Endodermal cell (in vitro differentiated cells): ENCODE data around the gene ACTL10. TPM values are rescaled to one million over a fixed set of nuclear protein-coding genes. Genes with fewer than 3 reads are reported as not detected.
A peak's percentile ranks its signal among the peaks of the same experiment; 100 is the strongest.

Experiments used
- DNase-seq: peaks from one replicate; pipeline ENCODE4 v3.0.0-alpha.2; 2017
- H3K27ac ChIP-seq: 2 replicates; pipeline ENCODE4 v1.5.1; 2013; ENCODE audit warnings: mild to moderate bottlenecking, low read depth, low read length, moderate library complexity
- H3K27me3 ChIP-seq: 2 replicates; pipeline ENCODE4 v1.6.1; 2013; ENCODE audit warnings: mild to moderate bottlenecking, low read length, moderate library complexity; ENCODE audit not compliant: insufficient read depth, control insufficient read depth, poor library complexity, severe bottlenecking
- H3K36me3 ChIP-seq: 2 replicates; pipeline ENCODE4 v1.7.0; 2013; ENCODE audit warnings: mild to moderate bottlenecking, low read length, moderate library complexity; ENCODE audit not compliant: control insufficient read depth, insufficient read depth
- H3K4me1 ChIP-seq: one replicate; pipeline ENCODE4 v1.7.0; 2013; ENCODE audit warnings: low read length; ENCODE audit not compliant: control insufficient read depth, insufficient read depth
- H3K4me3 ChIP-seq: 2 replicates; pipeline ENCODE4 v1.5.1; 2013; ENCODE audit warnings: mild to moderate bottlenecking, low read length, moderate library complexity
- H3K9ac ChIP-seq: 2 replicates; pipeline ENCODE4 v1.6.1; 2013; ENCODE audit warnings: mild to moderate bottlenecking, low read length, moderate library complexity; ENCODE audit not compliant: poor library complexity, severe bottlenecking; ENCODE audit errors: extremely low read depth
- H3K9me3 ChIP-seq: 2 replicates; pipeline ENCODE4 v1.6.1; 2013; ENCODE audit warnings: mild to moderate bottlenecking, low read length, moderate library complexity; ENCODE audit not compliant: control insufficient read depth
- H3K27ac Mint-ChIP-seq: 2 replicates; pipeline ENCODE4 v1.8.0; 2020; ENCODE audit warnings: mixed read lengths
- H3K27me3 Mint-ChIP-seq: 2 replicates; pipeline ENCODE4 v1.8.0; 2021; ENCODE audit warnings: mild to moderate bottlenecking, mixed read lengths; ENCODE audit not compliant: insufficient read depth
- H3K36me3 Mint-ChIP-seq: 2 replicates; pipeline ENCODE4 v1.8.0; 2020; ENCODE audit warnings: low read depth, mixed read lengths
- H3K4me1 Mint-ChIP-seq: 2 replicates; pipeline ENCODE4 v1.8.0; 2020; ENCODE audit warnings: mixed read lengths
- H3K4me3 Mint-ChIP-seq: 2 replicates; pipeline ENCODE4 v1.8.0; 2020; ENCODE audit warnings: mild to moderate bottlenecking, moderate library complexity, mixed read lengths
- H3K9me3 Mint-ChIP-seq: 2 replicates; pipeline ENCODE4 v1.8.0; 2020; ENCODE audit warnings: mild to moderate bottlenecking, mixed read lengths
- CTCF ChIP-seq: fragments of 200-600 bp; sonication (generic); conservative IDR thresholded peaks from 2 replicates; pipeline ENCODE4 v1.5.0; 2021; ENCODE audit warnings: antibody characterized with exemption, mild to moderate bottlenecking
- WGBS, 2 experiments: methylation state at CpG; one replicate each; pipeline versions ENCODE4 v1.1.5 to v1.1.7; 2013; ENCODE audit warnings: missing lambda C conversion rate in 2 of 2, mixed read lengths in 1 of 2; ENCODE audit not compliant: insufficient coverage in 1 of 2, insufficient read length in 1 of 2; 5-methylcytosine and 5-hydroxymethylcytosine counted together
- total RNA-seq, 2 donors: library from RNA; stranded (reverse); fragmentation: NEBNext Ultra II Directional in 1 of 2; extraction: Animal tissue kit (Norgen Biotek cat#: 25700) in 1 of 2; gene quantifications; 2 replicates in 1 of 2; 3 replicates in 1 of 2; pipeline ENCODE4 v1.2.1, GENCODE V29; 2021

The ACTL10 gene
- total RNA-seq, 2 donors from 2014 or later, result 0.42 TPM; not detected in 1

GRCh38 chr20:33687993-33688937 is 21.5 kb downstream of the ACTL10 start:
- Histone ChIP-seq H3K4me1 (peaks cover 10% of the 10 kb centered on the region), H3K27me3 (no peaks in the 10 kb centered on the region), H3K4me3 (no peak overlapping the region), H3K27ac (no peak overlapping the region), H3K9me3 (no peaks in the 10 kb centered on the region), H3K9ac (no peak overlapping the region), H3K36me3 (no peaks in the 10 kb centered on the region)
- H3K4me1 Mint-ChIP-seq, result peaks cover 31% of the 10 kb centered on the region
- no peaks in the 10 kb centered on the region for H3K9me3 Mint-ChIP-seq
- TF ChIP-seq CTCF, result no peak
- WGBS, 2 experiments, result 92 to 100% methylated on average over 2 to 3 of the region's 3 CpGs
- H3K36me3 Mint-ChIP-seq, result no peaks in the 10 kb centered on the region
- peaks cover 8% of the 10 kb centered on the region for H3K27me3 Mint-ChIP-seq
- H3K4me3 Mint-ChIP-seq, result no peak overlapping the region
- no peak for DNase-seq
- peak overlapping the region; percentile 4 for H3K27ac Mint-ChIP-seq

- Histone ChIP-seq H3K9ac (no peak overlapping the region), H3K4me3 (no peak overlapping the region), H3K4me1 (peaks cover 10% of the 10 kb centered on the region), H3K27ac (no peak overlapping the region), H3K9me3 (no peaks in the 10 kb centered on the region), H3K27me3 (no peaks in the 10 kb centered on the region), H3K36me3 (no peaks in the 10 kb centered on the region)
- TF ChIP-seq CTCF, result no peak
- Mint-ChIP-seq H3K27ac (peak overlapping the region; percentile 4), H3K27me3 (peaks cover 8% of the 10 kb centered on the region), H3K9me3 (no peaks in the 10 kb centered on the region), H3K36me3 (no peaks in the 10 kb centered on the region), H3K4me3 (no peak overlapping the region), H3K4me1 (peaks cover 34% of the 10 kb centered on the region)
- DNase-seq, result no peak
- WGBS, 2 experiments, result 92% methylated on average over 3 of the region's 3 CpGs
Observed at GRCh38 chr20:33688938-33689424, 22.2 kb downstream of the ACTL10 start.

- no peak for TF ChIP-seq CTCF
- H3K27me3 ChIP-seq, result no peaks in the 10 kb centered on the region
- H3K9me3 ChIP-seq, result no peaks in the 10 kb centered on the region
- H3K27ac ChIP-seq, result no peak overlapping the region
- no peak for DNase-seq
- Mint-ChIP-seq H3K27ac (no peak overlapping the region), H3K9me3 (no peaks in the 10 kb centered on the region), H3K27me3 (peaks cover 8% of the 10 kb centered on the region), H3K4me1 (peaks cover 37% of the 10 kb centered on the region), H3K4me3 (no peak overlapping the region), H3K36me3 (no peaks in the 10 kb centered on the region)
- no peaks in the 10 kb centered on the region for H3K36me3 ChIP-seq
- H3K4me1 ChIP-seq, result peaks cover 10% of the 10 kb centered on the region
- WGBS, 2 experiments, result 100% methylated on average over 1 of the region's 1 CpG; no CpG with 5 or more reads in 1 of the 2 experiments
- no peak overlapping the region for H3K4me3 ChIP-seq
- H3K9ac ChIP-seq, result no peak overlapping the region
Observed at GRCh38 chr20:33689493-33689892, 22.8 kb downstream of the ACTL10 start.
